Measurements from ENCODE around the gene SLC9A9.
"Not testable (repeated sequence)": the region's sequence is repeated elsewhere in the genome, so short reads cannot be mapped to it uniquely, and the experiment has no call there.

SLC9A9 gene

DNA sequence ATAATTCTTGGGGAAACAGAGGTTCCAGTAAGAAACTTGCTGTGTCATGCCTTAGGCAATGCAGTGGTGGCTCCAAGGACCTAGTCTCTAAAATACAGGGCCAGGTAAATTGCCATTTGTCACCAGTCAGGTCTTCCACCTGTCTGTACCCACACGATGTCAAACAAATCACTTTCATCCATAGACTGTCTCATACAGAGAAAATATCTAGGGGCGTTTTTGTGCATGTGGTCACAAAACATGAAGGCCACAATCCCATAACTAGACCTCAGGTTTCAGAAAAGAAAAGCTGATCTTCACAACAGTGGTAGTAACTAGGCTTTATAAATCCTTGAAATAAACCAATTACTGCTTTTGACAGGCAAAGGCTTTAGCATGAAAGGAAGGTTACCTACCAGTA is 92.3 kb downstream of the SLC9A9 start:
- no peak for DNase-seq (ENCODE audit: low spot score)

DNA sequence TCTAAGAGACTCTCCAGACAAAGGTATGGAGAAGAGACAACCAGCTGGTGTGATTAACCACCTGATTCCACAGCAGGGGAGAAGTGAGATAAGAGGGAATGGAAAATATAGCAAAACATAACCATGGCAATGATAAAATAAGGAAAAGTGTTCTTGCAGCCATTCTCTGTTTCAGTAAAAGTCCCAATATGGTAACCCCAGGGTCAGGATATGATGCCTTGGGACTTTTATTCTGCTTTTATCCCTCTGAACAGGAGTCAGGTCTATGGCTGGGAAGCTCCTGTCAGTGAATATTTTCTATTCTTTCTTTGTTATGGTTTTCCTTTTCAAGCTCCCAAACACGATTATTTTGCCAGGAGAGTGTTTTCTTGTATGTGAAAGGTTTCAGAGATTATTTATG is 94.2 kb downstream of the SLC9A9 start:
- no peak for DNase-seq (ENCODE audit: low spot score)

DNA sequence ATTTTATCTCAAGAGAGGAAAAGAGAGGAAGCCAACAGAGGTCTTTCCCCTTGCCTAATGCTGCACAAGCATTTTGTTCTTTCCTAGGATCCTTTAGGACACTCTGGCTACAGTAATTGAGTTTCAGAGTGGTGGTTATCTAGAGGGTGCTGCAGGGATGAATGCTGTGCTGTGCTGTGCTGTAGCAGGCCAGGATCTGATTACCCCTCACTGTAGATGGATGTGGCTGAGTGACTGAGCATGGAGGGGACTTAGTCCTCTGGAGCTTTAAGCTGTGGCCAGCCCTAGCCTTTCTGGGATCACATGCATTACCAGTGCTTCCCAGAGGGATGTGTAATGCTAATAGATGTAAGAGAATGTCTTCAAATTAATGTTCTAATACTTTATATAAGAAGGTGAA is 94.8 kb downstream of the SLC9A9 start:
- DNase-seq (ENCODE audit: low spot score), result no peak

DNA sequence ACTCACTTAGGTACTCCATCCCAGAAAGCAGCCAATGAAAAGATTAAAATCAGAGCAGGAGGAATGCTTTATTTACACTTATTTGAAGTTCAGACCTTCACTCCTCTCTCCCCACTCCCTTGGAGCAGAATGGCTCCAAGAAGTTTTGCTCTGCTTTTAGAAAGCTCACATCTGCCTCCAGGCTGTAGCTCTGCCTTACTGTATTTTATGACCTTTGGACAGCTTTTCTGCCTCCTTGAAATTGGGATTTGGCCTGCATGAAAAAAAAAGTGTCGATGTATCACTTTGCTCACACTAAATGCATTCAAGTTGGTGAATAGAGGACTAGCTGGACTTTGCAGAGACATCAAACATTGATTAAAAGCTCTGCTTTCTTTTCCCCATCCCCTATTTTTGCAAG is 95.3 kb downstream of the SLC9A9 start:
- no peak for DNase-seq (ENCODE audit: low spot score)

DNA sequence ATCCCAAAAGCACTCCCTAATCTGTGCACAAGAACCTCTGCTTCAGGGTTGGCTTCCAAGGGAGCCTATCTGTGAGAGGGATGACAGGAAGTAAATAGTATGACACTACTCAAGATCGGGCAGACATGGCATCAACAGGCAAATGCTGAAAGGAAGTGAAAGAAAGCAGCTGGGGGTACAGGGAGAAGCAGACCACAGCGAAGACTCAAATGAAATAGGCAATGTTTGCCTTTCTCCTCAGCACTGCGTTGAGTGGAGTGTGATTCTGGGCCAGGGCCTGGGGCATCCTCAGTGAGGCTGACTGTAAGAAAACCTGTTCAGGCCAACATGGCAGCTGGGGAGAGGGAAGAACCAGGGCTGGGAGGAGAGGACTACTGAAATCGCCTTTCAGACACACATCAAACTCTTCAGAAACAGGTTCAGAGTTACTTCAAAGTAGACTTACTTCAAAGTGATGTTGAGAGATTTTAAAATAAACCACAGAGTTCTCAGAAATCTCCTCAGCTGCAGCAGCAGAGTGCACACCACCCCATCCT is 96.6 kb downstream of the SLC9A9 start:
- DNase-seq (ENCODE audit: low spot score), result no peak

DNA sequence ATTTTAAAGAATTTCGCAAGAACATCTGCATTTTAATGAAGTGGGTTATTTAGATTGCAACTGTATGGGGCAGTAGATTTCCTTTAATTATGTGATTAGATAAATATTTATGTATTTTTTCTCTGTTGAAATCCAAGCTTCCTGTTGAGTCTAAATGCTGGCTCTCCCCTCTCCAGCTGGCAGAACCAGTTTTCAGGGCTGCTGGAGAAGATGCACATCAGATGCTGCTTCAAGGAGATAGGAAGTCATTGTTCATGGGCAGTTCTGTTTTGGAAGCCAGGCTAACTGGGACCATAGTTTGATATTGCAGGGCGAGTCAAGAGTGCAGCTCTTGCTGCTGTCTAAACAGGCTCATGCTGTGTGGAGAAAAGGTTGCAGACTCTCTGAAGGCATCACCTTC is 97.4 kb downstream of the SLC9A9 start:
- no peak for DNase-seq (ENCODE audit: low spot score)

DNA sequence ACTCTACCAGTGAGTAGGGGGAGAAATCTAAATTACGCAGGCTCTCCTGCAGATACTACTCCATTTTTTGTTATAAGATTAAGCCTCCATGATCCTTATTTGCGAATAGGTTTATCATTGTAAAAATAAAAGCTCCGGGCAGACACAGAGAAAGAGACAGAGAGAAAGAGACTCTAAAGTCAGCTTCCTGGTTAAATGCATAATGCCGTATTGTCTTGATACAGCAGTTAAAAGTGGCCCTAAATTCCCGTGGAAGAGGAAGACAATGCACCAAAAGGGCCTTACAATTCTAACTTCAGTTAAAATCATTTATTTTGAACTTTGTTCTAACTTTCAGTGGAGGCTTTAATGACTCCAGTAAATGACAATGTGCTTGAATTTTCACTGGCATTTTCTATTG is 98.3 kb downstream of the SLC9A9 start:
- no peak for DNase-seq (ENCODE audit: low spot score)

DNA sequence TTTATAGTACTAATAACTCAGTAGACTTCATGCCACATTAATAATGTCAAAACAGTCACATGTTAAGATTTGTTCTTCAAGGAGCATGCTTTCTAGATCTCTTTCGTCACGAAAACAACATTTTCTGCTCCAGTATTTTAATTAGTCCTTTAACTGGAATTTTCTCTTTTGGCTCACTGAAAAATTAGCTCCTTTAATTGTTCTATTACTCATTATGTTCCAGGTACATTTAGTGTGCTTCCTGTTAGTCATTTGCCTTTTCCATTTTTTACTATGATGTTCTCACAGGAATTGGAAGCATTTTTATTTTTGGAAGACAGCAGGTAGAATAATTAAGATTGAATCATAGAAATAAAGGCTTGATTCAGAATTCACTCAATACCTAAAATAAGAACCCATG is 111.2 kb downstream of the SLC9A9 start:
- DNase-seq (ENCODE audit: low spot score), result no peak

DNA sequence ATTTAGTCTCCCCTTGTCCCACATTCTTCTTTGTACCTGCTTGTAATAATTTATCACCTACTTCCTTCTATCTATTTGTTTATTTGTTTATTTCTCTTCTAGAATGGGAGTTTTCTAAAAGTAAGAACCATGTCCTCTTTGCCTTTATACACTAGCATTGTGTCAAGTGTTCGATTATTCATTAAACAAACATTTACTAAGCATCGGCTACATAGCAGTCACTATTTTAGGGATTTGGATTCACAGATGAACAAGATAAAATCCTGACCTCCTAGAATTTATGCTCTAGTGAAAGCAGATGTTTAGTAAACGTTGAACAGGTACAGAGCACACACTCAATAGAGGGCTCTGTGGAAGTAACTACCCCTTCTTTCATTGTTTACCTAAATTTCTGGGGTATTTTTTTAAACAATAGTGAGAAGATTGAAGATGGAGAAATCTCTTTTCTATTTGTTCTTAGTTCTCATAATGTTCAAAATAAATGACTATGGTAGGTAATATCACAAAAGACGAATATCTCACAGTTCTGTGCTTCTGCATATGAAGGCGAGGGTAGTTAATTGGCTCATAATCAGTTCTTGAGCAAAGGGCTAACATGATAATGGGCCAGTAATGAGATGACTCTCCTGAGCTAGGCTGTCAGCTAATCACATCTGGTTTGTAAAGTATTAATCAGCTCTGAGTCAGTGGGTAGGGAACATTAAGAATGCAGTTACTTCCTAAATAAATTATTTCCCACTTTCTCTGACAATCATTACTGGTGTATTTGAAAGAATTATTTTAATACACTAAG is 111.9 kb downstream of the SLC9A9 start:
- DNase-seq (ENCODE audit: low spot score), result peak; percentile 37

DNA sequence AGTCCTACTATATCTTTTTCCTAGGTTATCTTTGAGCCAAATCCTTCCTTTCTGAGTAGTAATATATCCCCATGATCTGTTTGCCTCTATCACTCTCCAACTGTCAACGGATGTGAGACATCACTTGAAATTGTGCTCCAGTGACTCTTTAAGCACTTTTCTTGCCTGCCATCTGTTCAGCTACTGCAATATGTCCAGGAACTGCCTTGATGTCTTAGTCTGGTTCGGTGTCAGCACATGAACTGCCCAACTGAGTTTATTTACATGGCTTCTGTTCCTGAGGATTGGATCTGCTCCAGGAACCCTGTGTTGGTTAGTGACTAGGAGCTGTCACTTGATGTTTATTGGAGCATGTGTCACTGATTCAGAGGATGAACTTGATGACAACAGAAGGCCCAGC is 116.5 kb downstream of the SLC9A9 start:
- no peak for DNase-seq (ENCODE audit: low spot score)

DNA sequence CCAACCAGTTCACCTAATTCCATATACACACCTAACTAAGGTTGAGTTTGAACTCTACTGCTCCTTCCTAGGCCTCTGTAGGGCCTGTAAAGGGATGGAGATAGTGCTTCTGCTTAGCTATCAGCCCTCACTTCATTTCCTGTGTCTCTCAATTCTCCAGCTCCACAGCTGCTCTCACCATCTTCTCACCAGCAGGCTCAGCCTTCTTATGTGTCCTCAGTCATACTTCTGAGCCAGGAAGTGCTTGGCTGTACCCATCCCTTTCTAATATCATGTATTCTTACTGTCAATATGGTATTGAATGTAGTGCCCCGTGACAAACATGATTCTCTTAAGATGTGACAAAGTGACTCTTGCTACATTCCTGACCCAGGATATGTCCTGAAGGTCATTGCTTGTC is 116.9 kb downstream of the SLC9A9 start:
- DNase-seq (ENCODE audit: low spot score), result no peak

DNA sequence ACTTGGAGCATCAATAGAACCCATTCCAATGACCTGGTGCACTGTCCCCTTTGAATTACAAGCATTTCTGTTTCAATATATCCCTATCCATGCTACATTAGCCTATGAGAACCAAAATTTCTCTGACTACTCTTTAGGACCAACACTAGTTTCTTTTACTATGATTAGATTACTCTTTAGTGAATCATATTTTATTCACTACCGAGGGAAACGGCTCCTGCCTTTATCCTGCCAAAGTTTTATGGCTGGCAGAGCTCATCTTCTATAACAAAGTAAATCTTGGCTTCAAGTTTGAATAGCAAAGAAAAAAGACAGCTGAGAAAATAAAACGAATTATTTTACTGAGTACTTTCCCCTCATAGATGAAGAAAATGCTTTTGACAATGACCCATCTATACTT is 120.9 kb downstream of the SLC9A9 start:
- DNase-seq (ENCODE audit: low spot score), result peak; percentile 8

DNA sequence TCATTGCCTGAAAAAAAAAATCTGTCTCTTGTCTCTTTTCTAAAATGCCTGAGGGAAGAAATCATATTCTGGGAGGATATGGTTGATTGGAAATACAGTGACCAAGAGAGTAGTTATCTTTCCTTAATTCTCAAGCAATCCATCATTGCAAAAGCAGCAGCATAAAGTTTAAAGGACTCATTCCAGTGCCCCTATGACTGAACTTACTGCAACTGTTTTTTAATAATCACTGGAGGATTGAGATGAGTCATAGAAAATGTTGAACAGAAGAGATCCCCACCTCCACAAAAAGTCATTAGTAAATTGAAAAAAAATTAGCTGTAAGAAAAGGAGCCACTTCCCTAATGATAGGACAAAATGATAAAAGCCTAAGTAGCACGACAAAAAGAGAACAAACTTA is 121.5 kb downstream of the SLC9A9 start:
- peak; percentile 24 for DNase-seq (ENCODE audit: low spot score)

DNA sequence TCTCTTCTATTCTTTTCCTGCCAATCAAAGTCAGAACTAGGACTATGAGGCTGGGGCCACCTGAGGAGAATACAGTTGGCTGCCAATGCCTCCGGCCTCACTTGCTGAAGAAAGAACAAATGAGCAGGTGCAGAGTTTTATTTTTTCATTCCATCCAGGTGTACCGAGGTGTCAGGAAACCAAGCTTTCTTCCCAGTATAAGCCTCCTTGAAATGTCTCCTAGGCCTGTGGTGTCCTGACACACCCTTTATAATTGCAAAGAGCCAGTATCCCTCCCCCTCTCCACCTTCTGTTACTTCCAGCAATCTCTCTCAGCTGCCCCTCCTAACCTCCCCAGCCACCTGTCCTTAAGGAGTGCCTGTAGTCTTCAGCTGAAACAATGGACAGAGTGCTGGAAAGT is 127.9 kb downstream of the SLC9A9 start:
- no peak for DNase-seq (ENCODE audit: low spot score)

DNA sequence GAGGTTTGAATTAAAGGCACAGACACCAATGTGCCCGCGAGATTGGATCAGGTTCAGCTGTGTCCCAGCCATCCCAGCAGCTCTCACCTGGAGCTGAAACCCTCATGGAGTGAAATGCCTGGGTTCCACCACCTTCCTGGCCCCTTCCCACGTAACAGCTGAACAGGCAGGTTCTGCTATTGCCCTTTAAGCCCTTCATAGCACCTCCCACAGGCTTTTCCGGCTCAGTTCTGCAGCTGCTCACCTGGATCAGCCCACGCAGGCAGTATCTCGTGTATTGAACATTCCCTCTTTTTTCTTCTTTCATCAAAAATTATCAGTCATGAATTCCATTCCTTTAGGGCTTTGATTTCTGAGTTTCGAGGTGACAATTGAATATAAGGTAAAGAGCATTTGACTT is 129.8 kb downstream of the SLC9A9 start:
- no peak for DNase-seq (ENCODE audit: low spot score)

DNA sequence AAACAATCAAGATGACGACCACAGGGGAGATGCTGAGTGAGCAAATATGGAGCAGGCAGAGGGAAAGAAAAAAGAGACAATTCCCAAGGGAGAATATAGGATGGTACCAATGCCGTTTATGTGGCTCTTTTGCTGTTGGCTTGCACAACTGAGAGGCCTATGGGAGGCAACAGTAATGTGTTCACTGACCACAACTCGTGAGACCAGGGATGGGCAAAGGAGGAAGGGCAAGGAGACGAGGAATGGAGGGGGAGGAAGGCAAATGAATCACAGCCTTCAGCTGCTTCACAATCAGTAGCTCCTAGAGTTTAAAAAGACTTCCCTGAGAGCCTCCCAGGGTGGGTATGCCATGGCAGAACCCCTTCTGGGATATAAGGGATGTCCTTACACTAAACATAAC is 131.5 kb downstream of the SLC9A9 start:
- no peak for DNase-seq (ENCODE audit: low spot score)

DNA sequence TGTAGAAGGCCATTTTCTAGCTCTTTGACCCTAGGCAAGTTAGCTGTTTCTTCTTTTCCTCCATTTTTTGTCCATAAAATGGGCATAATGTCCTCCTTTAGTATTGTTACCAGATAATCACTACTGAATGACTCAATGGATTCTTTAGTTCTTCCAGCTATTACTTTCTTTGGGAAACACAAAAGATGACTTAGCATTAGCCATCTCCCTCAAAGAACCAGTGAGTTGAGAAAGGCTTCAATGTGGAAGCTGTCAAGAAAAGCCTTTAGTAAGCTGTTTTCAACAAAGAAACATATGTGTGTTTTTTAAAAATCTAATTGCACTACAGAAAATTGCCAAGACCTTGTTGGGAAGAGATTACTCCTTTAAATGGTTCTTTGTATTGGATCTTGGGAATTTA is 135.7 kb downstream of the SLC9A9 start:
- DNase-seq (ENCODE audit: low spot score), result no peak

DNA sequence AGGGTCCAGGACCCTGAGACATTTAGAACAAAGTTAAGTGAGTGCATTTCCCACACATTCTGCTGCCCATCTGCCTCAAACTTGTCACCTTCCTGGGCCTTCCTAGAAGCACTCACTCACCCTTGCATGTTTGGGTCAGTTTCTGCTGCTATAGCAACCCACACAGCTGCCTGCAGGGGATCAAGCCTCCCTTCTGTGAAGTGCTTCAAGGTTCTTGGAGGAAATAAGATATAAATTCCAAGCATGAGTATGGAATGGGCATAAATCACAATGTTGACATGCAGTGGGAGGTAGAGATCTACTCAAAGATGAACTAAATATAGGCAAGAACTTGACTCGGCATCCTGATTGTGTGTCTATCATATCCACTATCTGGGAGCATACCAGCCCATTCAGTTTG is 140.4 kb downstream of the SLC9A9 start:
- DNase-seq (ENCODE audit: low spot score), result no peak

DNA sequence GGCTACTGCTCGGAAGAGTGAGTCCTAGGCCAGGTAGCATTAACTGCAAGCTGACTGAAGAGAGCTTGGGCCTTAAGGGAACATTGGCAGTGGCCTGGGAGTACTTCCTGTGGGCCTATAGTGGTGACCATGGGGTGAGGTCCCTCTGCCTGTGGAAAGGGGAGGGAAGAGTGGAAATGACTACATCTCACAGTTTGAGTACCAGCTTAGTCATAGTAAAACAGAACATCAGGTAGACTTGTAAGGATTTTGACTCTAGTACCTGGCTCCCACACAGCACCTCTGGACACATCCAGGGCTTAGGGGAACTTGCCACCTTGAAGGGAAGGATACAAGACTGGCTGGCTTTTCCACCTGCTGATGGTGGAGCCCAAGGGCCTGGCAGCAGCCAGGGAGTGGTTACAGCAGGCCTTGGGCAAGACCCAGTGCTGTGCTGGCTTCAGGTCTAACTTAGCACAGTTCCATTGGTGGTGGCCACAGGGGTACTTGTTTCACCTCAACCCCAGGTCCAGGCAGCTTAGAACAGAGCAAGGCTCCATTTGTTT is 147.8 kb downstream of the SLC9A9 start:
- no peak for DNase-seq (ENCODE audit: low spot score)

DNA sequence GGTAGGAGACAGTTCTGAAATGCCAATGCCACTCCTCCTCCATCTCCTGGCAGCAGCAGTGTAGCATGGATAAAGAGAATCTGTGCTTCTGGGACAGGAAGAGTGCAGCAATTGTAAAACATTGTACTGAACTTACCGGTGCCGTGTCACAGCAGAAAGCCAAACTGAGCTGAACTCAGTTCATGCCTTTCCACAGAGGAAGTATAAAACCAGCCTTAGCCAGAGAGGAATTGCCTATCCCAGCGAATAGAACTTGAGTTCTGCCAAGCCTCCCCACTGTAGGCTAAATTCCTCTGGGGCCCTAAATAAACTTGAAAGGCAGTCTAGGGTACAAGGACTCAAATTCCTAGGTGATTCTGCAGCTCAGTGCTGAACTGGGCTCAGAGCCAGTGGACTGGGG is 148.8 kb downstream of the SLC9A9 start:
- DNase-seq (ENCODE audit: low spot score), result no peak

DNA sequence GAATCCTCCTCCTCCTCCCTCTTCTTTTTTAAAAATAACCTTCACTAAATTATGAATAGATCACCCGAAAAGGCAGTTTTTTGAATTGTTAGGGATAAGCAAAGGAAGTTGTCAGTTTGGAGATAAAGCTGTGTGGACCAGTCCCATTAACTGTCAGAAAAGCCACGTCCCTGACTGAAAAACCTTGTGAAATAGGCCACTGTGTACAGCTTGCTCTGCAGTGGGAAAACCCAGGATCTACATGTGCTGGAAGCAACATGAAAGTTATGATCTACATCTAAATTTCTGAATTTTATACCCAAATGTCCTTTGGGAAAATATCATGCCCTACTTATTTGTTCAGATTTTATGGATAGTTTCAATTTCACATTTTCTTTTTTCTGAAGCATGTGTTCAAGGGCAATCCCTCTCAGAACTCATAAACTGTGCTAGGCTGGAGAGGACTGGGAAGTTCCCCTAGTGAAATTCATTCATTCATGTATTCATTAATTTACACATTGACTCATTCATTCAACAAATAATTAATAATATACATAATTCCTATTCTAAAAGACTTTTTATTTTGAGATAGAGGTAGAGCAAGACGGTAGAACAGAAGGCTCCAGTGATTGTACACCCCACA is 149.5 kb downstream of the SLC9A9 start:
- DNase-seq (ENCODE audit: low spot score), result no peak

DNA sequence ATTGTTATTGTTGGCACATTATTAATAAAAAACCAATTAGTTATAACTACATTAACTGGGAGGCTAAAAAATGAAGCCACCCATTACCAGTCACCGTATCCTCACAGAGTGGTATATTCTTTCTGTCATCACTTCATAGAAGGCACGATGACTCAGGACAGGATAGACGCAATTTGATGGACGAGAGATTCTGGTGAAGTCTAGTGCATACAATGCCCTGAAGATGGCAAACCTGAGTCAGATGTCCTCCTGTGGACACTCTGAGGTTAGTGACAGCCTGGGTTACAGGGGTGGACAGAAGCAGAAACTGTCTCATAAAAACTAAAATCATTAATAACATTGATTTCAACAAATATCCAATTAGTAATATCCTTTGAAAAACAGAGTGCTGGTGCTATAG is 150.3 kb downstream of the SLC9A9 start:
- DNase-seq (ENCODE audit: low spot score), result no peak

DNA sequence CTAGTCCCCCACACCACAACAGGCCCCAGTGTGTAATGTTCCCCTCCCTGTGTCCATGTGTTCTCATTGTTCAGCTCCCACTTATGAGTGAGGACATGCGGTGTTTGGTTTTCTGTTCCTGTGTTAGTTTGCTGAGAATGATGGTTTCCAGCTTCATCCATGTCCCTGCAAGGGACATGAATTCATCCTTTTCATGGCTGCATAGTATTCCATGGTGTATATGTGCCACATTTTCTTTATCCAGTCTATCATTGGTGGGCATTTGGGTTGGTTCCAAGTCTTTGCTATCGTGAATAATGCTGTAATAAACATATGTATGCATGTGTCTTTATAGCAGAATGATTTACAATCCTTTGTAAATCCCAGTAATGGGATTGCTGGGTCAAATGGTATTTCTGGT is 152.9 kb downstream of the SLC9A9 start:
- not testable (repeated sequence) for DNase-seq (ENCODE audit: low spot score)

DNA sequence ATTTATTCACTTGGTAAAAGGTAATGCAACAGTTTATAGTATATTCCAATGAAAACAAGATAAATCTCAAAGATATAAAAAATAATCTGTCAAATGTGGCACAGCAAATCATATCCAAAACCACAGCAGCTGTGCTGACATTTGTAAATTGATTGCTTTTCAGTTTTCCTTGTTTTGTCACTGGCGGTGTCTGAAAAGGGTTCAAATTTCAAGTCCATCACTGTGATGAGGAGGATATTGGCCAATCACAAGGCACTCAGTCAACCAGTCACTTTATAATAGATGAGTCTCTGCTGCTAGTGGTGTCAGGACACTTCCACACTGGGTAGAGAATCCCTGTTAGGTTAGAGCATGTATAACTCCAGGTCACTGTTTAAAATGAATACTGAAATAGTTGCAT is 154.8 kb downstream of the SLC9A9 start:
- no peak for DNase-seq (ENCODE audit: low spot score)

Data from GM03348 (cell line).